NCI-H82 treated with DMSO at 0.1 percent for 48 hours (cell line): ENCODE results near the gene DUSP6.
"Not testable (repeated sequence)": the region's sequence is repeated elsewhere in the genome, so short reads cannot be mapped to it uniquely, and the experiment has no call there.

ENCODE experiments used
- DNase-seq: peaks from one replicate; lab custom pipeline; 2025; ENCODE audit not compliant: unreplicated experiment; lab: John Stamatoyannopoulos, UW

Gene DUSP6

DNA sequence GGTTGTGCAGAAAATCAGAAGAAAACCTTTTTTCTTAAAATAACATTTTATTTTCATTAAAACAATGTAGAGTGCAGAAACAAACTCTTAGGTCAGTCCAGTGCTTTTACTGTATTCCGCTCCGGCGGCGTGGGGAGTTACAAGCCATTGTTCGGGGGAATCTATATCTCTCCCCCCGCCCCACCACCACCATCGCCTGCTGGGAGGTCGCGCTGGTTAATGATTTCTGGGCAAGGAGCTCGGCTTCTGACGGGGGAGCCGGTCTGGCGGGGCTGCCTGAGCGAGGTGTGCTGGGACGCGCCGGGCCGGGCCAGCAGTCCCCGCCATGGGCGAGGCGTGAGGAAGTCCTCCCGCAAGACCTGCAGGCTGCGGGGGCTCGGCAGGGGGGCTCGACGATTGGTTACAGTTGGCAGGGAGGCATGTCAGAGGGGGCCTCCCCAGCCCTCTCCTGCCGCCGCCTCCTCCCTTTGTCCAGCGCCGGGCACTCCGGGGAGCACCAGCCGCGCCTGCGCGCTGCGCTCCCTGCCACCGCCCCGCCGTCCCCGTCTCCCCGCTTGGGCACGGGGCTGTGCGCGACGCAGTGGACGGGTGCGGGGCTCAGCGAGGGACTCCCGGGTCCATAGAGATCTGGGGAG lies 1.0 kb upstream of the DUSP6 start:
- DNase-seq: no peak

DNA sequence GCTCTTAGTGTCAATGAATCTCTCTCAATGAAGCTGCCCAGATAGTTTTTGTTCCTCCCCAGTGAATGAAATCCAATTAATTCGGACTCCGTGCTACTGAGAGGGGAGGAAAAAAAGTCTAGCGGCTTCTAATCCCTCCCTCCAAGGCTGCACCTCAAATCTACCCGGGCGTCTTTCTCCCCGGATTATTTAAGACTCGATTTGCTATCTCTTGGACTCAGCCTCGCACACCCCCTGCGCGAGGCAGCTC lies 134 bp downstream of the DUSP6 start:
- DNase-seq: no peak

DNA sequence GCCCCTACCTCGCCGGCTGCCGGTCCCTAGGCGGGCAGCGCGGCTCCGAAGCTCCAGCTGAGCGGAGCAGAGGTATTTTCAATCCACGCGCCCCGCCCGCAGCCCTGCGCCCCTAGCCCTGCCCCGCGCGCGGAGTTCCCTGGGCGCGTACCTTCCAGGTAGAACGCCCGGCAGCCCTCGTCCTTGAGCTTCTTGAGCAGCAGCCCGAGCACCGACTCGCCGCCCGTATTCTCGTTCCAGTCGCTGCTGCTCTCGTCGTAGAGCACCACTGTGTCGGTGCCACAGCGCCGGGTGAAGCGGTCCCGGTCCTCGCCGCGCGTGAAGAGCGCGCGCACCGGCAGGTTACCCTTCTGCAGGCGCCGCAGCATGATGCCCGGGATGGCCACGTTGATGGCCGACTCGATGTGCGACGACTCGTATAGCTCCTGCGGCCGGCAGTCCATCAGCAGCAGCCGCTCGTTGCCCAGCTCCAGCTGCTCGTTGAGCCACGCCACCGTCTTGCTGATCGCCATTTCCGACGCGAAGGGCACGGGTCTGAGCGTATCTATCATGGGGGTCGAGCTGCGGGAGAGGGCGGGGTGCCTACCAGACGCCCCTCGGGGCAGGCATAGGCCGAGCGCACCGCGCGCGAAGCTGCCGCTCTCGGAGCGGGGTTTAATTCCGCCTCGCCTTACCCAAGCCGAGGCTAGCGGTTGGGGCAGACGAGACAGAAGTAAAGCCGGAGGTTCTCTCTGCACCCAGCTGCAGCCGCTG lies 636 bp downstream of the DUSP6 start:
- no peak for DNase-seq

DNA sequence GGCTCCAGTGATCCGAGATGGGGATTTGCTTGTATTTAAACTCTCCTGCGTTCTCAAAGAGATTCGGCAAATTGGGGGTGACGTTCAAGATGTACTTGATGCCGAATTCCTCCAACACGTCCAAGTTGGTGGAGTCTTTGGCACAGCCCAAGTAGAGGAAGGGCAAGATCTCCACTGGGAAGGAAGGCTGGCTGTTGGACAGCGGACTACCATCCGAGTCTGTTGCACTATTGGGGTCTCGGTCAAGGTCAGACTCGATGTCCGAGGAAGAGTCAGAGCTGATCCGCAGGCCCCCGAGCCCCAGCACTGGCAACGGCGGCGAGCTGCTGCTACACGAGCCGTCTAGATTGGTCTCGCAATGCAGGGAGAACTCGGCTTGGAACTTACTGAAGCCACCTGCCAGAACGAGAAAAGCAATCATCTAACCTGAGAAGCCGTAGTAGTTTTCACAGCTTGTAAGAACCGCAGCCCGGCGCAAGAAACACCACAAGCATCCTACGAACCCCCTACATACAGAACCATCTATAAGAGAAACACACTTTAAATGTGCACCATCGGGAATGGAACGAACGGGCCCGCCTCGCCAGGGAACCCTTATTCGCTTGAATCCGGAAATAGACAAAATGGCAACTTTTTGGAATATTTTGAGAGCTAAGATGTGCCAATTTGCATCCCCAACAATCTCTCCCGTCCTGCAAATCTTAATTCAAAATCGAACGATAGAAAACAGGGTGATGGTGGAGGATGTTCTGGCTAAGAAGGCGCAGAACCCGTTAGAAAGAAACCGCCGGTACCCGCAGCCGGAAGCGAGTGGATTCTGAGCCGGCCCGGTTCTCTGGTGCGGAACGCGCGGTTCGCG lies 1.4 kb downstream of the DUSP6 start:
- no peak for DNase-seq

GRCh38 chr12:89350260-89350629 lies 2.1 kb downstream of the DUSP6 start:
- DNase-seq: no peak

DNA sequence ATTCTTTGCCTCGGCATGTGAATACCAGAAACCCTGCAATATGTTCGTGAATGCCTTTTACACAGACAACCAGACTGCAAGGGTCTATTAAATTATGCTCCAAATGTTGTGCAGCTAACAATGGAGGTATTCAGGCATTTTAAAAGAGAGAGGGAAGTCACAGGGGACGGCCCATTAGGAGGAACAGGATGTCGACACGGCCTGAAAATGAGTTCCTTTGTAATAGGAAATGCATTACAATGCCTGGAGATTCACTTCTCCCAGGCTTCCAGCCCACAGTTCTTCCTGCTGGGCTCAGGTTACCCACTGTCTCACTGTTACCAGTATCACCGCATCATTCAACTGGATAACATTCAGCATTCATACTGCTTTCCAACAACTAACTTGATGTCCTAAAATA lies 2.5 kb downstream of the DUSP6 start:
- no peak for DNase-seq

DNA sequence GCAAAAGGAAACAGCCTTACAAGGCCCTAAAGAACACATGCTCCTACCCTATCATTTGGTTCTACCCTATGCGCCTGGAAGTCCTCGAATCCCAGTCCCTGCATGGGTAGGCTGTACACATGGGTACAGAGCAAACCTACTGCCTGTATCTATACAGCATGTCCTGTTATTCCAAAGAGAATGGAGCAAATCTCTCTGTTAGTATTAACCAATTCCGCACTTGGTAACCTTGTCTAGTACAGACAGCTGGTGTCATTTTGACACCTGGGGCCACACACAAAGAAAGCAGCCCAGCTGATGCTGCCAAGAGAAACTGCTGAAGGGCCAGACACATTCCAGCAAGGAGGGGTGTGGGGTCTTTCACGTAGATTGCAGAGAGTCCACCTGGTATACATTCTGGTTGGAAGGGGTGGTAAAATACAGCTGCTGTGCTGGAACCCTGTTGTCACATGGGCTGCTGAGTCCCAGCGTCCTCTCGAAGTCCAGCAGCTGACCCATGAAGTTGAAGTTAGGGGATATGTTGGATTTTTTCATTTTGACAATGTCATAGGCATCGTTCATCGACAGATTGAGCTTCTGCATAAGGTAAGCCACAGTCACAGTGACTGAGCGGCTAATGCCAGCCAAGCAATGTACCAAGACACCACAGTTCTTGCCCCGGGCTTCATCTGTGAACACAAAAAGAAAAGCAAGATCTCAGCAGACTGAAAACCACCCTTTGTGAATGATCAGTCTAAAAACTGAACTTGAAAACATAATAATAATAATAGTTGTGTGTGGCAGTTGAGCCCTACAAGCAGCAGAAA lies 3.2 kb downstream of the DUSP6 start:
- no peak for DNase-seq

DNA sequence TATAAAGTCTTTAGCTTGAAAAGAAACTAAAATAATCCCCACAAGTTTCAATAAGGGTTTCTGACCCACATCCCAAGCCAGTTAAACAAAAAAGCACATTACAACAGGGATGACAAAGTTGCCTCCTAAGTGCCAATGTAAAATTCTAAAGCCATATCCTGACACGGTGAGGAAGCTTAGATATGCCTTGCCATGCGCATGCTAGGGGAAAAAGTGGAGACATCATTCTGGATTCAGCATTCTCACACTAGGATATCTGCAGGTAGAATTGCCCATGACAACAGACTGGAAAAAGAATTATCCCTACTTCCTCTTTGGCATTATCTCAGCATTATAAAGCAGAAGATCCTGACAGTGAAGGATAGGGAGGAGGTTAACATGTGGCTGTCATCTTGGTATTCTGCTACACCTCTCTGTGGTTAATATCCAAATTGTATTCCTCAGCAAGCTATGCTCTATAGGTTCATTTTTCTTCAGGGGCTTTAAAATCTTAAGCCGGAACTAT lies 4.9 kb downstream of the DUSP6 start:
- no peak for DNase-seq

DNA sequence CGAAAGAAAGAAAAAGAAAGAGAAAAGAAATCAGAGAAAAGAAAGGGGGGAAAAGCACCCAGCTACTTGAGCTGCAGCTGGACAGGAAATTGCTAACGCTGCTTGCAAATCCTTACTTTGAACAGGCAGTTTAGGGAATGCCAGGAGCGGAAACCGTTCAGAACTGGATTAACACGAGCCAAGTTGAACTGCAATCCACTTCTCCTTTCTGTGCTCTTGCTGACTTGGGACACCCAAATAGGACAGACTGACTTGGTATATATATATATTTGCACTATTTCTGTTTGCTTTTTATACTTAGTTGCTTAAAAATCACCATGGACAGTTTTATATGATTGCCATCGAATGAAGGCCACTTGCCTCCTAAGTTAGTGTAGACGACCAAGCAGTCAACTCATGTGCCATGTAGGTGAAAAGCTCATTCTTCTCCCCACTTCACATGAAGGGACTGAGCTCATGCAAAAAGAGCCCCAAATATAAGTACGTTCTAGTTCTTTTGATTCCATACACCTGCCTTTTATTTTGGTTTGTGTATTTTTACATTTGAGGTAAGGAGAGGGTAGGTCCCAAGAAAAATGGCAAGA lies 5.5 kb downstream of the DUSP6 start:
- no peak for DNase-seq

GRCh38 chr12:89345830-89346740 lies 6.2 kb downstream of the DUSP6 start:
- DNase-seq: no peak

- DNase-seq: no peak
These were observed 6.9 kb downstream of the DUSP6 start for GRCh38 chr12:89345376-89345775.

DNA sequence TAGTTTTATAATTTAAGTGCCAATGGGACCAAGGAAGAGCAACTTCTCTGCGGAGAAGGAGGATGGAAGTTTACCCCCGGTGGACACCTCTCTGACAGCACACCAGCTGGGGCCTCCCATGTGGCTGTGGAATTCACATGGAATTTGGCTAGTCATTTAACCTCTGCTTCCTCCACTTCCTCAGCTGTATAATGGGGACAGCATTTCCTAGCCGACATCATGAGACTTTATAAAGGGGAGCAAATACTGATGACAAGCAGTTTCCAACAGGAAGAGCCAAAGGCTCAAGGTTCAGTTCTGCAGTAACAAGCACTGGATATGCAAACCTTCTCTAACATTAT lies 7.5 kb downstream of the DUSP6 start:
- DNase-seq: no peak

- no peak for DNase-seq
These were observed 8.0 kb downstream of the DUSP6 start for GRCh38 chr12:89344043-89344861.

- no peak for DNase-seq
These were observed 9.2 kb downstream of the DUSP6 start for GRCh38 chr12:89343127-89343526.

DNA sequence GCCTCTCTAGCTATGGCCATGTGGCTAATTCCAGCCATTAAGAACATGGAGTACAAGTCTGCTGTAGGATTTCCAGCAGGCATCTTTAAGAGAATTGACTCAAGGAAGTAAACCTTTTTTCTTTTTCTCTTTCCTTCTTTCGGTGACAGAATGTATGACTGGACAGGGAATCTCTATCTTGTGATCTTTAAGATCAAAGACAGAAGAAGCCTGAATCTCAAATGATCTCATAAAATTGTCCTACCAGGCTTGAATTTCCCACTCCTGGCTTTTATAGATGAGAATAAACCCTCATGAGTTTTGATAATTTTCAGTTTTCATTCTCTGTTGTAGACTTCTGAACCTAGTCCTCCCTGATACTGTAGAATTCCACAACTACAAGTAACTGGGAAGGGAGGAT lies 11.4 kb downstream of the DUSP6 start:
- no peak for DNase-seq

- no peak for DNase-seq
These were observed 12.8 kb downstream of the DUSP6 start for GRCh38 chr12:89339526-89339925.

GRCh38 chr12:89337136-89337535 lies 15.2 kb downstream of the DUSP6 start:
- not testable (repeated sequence) for DNase-seq

DNA sequence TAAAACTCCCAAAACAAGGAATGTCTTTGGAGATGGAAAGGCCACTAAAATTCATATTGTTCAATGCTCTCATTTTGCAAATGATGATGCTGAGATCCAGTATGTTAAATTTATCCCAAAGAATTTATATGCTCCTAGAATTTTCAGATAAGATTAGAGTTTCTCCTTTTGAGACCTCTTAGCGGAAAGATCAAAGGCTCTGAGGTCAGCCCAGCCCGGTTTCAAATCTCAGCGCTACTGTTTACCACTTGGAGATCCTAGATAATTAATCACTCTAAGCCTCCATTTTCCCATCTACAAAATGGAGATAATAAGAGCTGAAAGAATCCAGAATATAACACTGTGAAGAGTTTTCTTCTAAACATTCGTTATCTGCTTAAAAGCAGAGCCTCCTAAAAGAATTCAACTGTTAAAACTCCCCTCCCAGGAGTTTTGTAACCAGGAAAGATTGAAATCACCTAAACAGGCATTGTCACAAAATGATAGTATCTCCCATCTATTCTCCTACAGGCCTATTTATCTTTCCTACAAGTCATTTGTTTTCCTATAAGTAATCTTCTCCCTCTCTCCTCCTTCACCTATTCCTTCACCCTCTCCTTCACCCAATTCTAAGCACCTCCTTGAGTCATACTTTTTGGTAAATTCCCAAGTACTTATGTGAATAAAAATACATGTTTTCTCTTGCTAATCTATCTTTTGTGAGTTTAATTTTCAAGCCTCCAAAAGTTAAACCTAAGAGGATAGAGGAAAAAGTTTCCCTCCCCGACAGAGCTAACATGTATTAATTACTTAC lies 16.7 kb downstream of the DUSP6 start:
- DNase-seq: no peak
